Activated CD4-positive, alpha-beta T cell treated with anti-CD3 and anti-CD28 coated beads, Interleukin-2, amount 50 U/mL, for 48 hours (primary cell): ENCODE data around the gene ZNF93.
"Not testable (repeated sequence)": the region's sequence is repeated elsewhere in the genome, so short reads cannot be mapped to it uniquely, and the experiment has no call there.

Experiments used
- DNase-seq, 2 experiments: peaks; one replicate each; pipeline ENCODE4 v3.0.0-alpha.2; 2020

Gene ZNF93

DNA sequence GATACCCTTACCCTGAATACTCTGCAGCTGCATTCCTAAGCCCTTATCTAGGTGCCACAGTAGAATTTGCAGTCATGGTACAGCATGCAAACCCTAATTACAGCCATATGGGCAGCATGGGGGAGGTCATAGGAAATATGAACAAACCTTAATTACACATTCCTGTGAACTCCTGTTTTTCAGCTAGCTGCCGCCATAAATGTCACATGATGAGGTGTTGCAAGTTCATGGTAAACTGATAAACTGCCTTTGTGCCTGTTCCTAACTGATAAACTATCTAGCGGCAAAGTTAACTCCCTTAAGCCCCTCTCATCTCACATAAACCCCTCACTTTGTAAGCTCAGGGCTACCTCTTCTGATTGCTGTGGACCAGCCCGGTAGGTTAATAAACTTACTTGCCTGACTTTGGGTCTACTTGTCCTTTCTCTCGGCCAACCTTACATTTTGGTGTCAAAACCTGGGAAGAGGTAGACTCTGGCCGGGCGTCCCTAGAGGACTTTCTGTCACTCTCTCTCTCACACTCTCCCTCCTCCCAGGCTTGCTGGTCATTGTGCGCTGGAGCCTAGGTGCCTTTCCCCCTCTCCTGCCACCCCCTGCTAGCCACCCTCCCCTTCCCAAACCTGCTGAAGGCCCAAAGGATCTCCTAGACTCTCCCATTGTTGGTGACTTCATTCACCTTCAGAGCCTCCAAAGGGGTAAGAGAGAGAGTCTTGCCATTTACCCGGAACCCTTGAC lies 43.3 kb downstream of the ZNF93 start:
- no peak for DNase-seq

DNA sequence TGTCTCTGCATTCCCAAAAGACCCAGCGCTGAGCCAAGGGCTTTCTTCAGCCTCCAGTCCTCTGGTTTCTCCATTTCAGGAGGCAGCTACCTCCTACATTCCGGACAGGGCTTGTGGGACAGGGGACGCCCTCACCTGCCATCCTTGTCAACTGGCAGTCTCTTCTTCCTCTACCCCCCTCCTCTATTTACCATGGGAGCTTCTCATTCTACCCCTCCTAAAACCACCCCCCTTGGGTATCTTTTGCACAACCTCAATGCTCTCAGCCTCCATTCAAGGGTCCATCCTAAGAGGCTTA lies 43.8 kb downstream of the ZNF93 start:
- no peak for DNase-seq

GRCh38 chr19:19946226-19946625 lies 45.5 kb downstream of the ZNF93 start:
- DNase-seq, result no peak

GRCh38 chr19:19948800-19949199 lies 48.1 kb downstream of the ZNF93 start:
- DNase-seq, result no peak

- DNase-seq, result no peak
Measured at GRCh38 chr19:19955208-19955607, 54.5 kb downstream of the ZNF93 start.

- DNase-seq, result no peak
Measured at GRCh38 chr19:19956434-19957075, 55.8 kb downstream of the ZNF93 start.

DNA sequence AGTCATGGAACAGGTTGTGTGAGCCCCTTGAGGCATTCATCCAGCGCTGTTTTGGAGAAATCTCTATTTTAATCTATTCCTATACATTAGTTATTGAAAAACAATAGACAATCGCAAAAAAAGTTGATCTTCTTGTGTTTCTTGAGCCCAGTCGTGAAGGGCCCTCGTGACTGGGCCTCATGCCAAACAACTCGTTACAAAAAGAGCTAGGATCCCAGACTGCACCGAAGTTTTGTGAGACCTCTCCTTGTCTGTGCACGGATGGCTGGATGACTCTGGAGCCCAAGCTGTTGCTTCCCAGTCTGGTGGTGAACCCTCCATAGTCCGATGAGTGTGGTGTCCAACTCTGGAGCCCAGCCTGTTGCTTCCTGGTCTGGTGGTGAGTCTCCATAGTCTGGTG lies 57.0 kb downstream of the ZNF93 start:
- not testable (repeated sequence) for DNase-seq

GRCh38 chr19:19959151-19959799 lies 58.5 kb downstream of the ZNF93 start:
- peak; percentile 78 to 83 for DNase-seq

DNA sequence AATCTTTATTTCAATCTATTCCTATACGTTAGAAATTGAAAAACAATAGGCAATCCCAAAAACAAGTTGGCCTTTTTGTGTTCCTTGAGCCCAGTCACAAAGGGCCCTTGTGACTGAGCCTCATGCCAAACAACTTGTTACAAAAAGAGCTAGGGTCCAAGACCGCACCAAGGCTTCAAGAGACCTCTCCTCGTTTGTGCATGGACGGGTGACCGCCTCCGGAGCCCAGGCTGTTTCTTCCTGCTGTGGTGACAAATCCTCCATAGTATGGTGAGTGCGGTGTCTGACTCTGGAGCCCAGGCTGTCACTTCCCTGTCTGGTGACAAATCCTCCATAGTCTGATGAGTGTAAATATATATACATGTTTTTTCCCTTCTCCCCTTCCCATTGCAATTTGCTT lies 63.7 kb downstream of the ZNF93 start:
- no peak for DNase-seq

DNA sequence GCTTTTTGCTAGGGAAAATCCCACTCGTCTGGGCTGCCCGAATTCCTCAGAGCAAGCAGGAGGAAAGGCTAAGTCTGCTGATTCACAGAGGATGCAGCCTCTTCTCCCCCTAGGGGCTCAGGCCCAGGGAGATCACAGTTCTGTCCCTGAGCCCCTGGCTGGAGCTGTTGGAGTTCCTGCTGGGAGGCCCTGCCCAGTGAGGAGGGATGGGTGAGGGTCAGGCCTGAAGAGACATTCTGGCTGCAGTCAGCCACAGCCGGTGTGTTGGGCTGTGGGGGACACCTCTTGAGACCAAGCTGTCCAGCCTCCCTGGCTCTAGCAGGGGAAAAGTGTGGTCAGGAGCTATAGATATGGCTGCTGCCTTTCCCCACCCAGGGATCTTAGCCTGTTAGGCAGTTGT lies 65.4 kb downstream of the ZNF93 start:
- DNase-seq, result not testable (repeated sequence)

DNA sequence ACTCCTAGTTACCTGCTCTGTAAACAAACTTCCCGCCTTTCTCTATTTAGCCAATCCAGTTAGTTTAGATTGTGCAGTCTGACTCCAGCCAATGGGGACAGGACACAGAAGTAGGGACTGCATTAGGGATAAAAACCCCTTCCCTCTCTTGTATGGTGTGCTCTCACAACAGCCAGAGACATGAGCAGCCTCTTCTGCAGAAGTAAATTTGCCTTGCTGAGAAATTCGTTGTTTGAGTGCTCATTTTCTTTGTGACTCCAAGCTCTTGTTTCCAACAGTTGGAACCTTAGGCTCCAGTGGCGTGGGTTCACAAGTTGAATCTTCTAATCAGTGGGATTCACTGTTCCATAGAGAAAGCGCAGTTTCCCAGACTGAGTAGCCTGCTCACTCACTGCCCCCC lies 66.1 kb downstream of the ZNF93 start:
- DNase-seq, result no peak
